Right hindlimb (tissue), 1 donor: ENCODE measurements around the gene RFX8.
"Not testable (repeated sequence)": the region's sequence is repeated elsewhere in the genome, so short reads cannot be mapped to it uniquely, and the experiment has no call there.

Source experiments
- DNase-seq: peaks from one replicate; pipeline ENCODE4 v3.0.0-alpha.2; 2018

RFX8 gene

DNA sequence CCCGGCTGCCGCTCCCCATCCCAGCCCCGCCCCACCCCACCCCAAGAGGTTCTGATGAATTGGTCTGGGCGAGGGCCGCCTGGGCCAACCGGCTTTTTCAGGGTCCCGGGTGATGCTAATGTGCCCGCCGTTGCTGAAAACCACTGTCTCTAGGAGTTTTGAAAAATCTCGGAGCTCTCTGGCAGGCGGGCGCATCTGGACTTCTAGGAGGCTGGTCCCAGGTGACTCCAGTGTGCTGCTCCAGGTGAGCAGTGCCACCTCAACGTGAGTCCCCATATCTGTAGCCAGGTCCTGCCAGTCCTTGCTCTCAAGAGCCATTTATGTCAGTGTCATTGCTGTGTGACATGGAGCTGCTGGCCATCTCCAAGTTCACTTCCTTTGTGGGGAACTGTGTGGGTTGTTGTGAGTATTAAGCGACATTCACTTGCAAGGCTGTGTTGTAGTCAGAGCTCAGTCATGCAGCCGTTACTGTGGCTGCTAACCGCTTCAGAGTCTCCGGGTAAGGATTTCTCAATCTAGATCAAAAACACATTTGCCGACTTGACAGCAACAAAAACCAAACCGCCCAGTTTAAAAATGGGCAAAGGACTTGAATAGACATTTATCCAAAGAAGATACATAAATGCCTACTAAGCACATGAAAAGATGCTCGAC, at the start of gene RFX8:
TSS of gene RFX8 (minus strand) at position 382 of the 654 bp plus-strand sequence. CDS start 8,264 bp downstream, outside the sequence.
- DNase-seq: no peak

DNA sequence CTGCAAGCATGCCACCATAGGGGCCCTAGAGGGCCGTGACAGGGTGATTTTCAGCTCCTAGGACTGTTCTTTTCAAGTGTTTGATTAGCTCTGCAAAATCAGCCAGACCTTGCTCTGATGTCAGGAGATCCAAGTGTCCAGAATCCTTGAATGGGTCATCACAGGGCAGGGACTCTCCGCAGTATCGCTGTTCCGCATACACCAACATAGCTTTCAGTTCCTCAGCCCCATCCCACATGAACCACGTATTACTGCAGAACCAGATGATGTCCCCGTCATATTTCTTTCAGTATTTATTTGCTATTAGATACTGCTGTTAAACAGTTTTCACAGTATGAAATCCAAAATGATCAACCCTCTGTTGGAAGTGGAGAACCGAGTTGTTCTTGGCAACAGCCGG, 46.6 kb upstream of the RFX8 start:
- no peak for DNase-seq

DNA sequence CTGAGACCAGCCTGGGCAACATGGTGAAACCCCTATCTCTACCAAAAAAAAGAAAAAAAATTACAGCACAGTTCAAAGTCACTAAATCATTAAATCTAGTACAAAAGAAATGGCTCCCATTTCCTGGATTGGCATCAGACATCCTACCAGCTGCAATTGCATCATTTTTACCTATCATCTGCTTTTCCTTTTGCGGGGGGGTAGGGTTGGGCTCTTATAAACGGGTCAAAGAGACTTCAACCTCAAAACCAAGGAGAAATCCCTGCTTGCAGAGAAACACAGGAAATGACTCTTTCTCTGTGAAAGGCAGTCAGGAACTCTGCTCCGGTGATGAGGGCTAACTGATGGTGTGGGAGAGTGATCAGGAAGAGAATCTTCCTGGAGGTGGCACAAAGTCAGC, 45.3 kb upstream of the RFX8 start:
- no peak for DNase-seq

DNA sequence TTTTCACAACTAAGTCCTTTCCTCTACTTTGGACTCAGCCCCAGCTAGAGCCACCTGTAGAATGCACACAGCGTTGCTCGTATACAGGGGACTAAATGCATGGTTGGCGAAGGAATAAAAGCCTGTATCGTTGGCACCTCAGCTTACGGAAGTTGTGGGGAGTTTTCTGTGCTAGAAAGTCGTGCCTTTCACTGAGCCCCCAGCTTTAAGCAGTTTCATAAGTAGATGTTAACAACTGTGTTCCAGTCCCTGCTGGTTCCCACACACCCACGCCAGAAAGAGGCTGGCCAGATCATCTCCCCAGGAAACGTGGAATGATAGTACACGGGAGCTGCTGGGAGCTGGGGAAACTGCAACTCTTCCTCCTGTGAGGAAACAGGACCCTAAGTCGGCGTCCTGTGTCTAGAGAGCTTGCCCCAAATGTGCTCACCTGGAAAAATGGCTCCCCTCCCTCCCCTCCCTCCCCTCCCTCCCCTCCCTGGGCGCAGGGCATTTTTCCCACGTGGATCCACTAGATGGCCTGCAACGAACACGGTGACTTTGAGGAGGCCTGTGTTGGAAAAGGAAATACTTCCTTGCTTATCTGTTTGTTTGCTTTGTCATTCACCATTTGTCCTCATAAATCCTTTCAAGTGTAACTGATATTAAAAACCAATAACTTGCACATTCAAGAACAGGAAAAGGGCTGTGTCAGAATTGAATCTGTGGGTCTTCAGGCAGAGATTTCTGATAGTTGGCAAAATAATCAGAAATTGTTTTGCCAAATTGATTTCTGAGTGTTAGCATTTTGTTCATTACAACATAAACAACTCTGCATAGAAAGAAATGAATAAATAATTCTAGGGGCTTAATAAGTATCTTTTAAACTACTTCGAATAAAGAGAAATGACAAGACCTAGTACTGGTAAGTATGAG, 43.9 kb upstream of the RFX8 start:
- peak; percentile 59 for DNase-seq

DNA sequence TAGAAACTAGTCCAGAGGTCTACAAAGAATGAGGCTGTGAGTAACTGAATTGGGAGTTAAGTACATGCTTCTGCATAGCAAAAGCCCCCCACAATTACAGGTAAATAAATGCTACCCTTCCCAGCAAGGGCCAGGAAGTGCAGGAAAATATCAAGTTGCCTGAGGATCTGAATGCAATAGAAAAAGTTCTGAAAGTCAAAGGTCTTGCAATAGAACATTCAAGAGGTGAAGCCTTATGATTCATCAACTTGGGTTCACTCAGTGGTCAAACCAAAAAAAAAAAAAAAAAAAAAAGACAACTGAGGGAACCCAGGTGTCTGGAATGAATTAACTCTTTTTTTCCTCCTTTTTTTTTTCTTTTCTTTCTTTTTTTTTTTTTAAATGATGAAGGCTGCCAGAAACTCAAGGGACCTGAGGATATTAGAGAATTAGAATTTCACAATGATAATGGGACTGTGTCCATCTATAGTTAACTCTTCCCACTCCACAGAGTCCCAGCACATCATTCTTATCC, 42.9 kb upstream of the RFX8 start:
- no peak for DNase-seq

DNA sequence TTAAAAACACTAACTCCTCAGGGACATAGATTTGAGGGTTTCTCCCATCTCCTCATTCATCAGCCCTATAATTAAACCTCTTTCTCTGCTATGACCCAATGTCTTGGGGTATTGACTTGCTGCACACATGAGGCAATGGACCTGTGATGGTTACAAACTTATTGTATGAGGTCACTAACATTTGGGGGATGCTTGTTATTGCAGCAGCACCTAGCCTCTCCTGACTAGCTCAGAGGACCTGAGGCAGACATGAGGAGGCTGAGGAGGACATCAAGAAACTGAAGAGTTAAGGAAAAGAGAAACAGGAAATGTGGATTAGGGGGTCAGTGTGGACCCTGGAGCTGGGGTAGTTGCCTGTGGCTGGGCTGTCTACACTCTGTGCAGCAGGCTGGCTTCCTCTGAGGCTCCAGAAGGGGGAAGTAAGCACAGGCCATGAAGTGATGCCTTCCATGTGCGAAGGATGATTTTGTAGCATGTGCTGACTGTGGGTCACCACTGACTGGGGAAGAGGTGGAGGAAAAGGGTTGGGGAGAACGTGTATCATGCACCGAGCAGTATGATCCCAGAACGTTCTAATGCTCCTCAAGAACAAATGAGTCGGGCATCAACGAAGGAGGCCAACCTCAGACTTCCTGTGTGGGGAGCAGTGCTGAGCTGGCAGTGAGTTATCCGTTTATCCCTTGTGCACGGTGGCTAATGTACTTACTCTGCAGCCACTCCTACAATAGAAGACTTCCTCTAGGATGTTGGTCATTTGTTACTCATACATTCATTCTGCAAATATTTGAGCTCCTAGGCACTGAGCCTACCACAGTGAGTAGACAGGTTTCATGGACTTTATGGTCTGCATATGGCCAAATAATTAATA, 42.1 kb upstream of the RFX8 start:
- DNase-seq: no peak

DNA sequence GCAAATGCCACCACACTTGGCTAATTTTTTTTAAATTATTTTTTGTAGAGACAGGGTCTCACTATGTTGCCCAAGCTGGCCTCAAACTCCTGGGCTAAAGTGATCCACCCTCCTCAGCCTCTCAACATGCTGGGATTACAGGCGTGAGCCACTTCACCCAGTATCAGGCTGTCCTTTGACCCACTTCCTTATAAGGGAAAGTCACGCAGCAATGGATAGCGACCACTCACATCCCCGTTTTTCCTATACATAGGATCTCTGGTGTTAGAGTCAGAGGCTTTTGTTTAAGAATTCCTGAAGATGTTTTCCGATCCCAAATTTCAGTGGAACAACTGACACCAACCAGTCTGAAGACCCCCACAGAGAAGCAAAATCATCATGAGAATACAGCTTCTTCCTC, 41.4 kb upstream of the RFX8 start:
- DNase-seq: no peak

DNA sequence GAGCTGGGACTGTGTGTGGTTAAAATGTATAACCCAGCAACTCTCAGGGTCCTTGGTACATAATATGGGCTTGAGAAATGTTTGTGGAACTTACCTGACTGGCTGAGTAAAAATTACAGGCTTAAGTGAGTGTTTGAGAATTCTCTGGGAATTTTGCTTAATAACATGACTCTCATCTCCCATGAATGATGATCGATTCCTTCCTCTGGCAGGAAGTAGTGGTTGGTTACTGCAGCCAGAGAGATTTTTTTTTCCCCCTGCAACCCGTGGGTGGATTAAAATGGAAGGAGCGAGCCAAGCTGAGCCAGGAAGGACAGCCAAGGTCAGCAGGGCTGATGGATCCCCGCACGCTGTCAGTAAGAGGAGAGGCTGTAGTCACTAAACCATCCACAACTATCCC, 40.6 kb upstream of the RFX8 start:
- peak; percentile 69 for DNase-seq

DNA sequence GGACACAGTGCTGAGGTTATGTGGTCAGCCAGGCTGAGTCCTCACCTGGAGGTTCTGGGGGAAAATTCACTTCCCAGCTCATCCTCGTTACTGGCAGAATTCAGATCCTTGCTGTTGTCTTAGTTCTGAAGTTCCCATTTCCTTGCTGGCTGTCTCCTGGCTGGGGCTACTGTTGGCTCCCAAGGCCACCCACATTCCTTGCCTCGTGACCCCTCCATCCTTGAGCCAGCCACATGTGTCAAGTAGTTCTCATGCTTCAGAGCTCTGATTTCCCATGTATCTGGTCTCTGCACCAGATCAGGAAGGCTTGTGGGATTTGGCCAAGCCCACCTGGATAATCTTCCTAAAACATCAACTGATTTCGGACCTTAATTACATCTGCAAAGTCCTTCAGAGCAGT, 38.1 kb upstream of the RFX8 start:
- no peak for DNase-seq

DNA sequence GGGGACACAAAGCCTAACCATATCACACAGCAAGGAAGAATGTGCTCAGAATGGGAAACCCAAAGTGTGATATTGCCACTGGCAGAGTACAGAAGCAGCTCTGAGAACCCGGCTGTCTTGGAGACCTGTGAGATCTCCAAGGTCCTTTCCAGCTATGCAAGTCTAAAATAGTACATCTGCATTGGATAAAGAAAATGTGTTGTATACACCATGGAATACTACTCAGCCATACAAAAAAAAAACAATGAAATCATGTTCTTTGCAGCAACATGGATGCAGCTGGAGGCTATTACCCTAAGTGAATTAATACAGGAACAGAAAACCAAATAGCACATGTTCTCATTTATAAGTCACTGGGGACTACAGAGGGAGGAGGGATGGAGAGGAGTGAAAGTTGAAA, 36.5 kb upstream of the RFX8 start:
- DNase-seq: no peak

DNA sequence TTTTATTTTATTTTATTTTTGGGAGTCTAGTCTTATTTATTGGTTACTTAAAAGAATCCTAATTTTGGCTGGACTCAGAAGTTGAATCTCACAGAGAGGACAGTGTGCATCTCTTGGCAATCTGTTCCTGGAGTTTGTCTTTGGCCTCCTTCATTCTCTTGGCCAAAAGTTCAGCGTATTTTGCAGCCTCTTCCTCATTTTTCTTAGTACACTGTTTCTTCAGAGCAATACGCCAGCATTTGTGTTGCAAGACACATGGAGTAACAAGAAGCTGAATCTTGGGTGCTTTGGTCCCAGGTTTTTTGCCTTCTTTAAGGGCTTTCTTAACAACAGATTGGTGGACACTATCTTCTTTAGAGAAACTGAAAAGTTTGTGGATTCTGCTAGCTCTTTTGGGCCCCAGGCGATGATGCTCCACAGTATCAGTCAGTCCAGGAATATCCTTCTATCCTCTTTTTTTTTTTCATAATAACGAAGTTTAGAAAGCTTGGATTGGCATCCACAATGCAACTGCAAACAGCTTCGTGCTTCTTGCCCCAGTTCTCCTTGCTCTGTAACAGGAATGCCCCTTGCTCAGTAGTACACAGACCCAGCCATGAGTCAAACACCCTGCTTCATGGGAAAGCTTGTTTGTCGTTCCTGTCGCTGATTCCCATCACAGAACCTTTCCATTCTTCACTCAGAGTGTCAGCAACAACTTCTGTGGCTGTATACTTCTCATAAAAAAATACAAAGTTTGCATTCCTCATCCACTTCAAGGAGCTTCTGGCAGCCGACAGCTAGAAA, 34.8 kb upstream of the RFX8 start:
- DNase-seq: peak; percentile 42

DNA sequence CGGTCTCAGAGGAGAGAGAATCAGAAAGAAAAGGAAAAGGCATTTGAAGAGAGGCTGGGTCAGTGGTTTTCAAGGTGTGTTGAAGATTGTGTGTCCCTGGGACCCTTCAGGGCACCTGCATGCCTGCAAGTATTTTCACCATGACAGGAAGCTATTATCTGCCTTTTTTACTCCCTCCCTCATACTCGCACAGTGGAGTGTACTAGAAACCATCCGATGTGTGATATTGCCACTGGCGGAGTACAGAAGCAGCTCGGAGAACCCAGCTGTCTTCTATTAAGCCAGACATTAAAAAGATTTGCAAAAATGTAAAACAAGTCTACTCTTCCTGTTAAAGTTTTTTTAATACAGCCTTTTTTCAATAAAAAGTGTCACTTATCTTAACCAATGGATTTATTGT, 33.7 kb upstream of the RFX8 start:
- no peak for DNase-seq

DNA sequence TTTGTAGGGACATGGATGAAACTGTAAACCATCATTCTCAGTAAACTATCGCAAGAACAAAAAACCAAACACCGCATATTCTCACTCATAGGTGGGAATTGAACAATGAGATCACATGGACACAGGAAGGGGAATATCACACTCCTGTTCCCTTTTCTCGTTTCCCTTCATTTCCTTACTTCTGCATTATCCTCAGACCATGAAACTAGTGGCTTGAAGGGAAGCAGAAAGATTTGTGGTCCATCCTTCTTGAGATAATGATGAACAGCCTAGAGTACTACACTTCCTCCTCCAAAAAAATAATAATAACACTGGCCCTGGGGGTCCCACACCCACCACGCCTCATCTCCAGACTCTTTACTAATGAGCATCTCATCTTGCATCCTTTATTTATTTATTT, 30.4 kb upstream of the RFX8 start:
- not testable (repeated sequence) for DNase-seq

DNA sequence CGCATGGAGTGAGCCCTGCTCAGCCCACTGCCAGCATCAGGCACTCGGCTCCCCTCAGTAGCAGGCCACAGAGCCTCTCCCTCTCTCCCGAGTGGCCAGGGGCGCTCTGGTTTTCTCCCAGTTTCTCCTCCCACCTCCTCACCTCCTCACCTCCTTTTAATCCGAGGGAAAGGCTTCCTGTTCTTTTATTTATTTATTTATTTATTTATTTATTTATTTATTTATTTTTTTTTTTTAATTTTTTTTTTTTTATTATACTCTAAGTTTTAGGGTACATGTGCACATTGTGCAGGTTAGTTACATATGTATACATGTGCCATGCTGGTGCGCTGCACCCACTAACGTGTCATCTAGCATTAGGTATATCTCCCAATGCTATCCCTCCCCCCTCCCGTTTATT, 29.8 kb upstream of the RFX8 start:
- DNase-seq: not testable (repeated sequence)

DNA sequence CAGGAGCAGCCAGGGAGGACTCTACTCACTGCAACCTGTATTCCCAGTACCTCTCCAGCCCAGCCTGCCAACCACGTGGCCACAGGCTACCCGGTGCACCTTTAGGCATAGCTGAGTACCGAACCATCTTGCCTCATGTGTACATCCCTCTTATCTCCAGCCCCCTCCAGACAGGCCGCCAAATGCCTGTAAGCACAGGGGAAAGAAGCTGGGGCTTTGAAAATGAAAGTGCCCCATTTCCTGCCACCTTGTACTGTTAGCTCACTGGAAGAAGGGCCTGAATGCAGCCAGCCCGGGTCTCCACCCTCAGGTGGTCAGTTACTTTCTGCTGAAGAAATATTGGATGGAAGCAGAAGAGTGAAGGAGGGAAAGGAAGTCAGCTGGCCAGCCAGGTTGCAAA, 27.2 kb upstream of the RFX8 start:
- no peak for DNase-seq

DNA sequence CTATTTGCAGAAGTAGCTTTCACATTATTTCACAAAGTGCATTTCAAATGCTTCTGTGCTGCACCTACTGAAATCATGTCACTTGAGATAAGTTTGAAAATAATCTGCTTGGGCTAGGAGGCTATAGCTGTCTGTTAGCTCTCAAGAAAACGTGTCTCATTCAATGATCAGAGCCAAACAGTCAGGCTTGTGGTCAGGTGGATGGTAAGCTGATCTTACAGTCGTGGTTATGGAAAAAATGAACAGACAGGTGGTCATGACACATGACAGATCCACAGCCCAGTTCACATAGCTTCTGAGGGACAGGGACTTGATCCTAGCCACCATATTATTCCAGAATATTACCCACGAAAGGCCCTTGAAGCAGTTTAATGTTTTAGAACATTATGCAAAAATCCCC, 26.5 kb upstream of the RFX8 start:
- DNase-seq: no peak

DNA sequence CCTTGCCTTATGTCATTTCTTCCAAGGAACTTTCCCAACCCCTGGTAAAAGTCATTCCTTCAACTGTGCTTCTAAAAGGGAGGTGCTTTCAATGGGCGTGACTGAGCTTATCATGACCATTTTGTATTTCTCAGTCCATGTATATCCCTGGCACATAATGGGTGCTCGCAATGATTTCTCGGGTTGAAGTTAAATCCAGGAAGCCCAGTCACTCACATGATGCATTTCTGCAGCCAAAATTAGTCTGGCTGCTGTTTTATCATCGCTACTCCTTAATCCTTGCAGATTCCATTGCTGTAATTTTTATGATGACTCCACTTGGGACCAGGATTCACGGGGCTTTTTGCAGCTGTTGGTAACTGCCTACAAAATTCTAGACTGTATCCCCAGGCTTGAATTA, 25.9 kb upstream of the RFX8 start:
- peak; percentile 61 for DNase-seq

DNA sequence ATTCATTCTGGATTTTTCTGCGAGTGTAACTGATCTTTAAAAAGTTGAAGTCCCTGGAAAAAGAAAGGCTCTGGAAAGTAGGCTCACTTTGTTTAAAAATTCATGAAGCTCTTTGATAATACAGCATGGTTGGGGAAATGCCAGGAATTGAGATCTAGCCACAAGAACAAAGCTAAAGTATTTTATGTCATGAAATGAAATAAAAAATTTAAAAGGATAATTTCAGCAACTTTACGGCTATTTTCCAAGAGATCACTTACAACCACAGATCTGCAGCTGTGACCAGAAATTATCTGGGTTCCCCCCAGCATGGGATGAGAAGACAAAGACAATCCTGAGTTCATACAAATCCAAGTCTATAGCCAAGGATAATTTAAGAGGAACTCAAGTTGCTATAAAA, 25.3 kb upstream of the RFX8 start:
- DNase-seq: no peak

DNA sequence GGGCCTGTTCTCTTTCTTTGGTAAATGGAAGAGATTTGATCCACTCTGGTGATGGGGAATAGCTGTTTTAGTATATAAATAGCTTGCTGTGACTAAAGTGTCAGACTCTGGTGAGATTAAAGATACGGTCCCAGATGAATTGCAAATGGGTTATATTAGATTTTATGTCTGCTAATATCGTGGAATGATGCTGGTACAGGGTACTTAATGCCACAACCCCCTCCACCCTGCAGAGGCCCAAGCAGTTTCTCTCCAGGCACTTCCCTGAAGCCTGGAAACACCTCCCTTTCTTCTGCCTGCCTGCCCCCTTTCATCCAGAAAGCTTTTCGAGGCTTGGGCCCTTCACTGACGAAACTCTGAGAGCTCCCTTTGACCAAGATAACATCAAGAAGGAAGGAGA, 21.4 kb upstream of the RFX8 start:
- DNase-seq: no peak

DNA sequence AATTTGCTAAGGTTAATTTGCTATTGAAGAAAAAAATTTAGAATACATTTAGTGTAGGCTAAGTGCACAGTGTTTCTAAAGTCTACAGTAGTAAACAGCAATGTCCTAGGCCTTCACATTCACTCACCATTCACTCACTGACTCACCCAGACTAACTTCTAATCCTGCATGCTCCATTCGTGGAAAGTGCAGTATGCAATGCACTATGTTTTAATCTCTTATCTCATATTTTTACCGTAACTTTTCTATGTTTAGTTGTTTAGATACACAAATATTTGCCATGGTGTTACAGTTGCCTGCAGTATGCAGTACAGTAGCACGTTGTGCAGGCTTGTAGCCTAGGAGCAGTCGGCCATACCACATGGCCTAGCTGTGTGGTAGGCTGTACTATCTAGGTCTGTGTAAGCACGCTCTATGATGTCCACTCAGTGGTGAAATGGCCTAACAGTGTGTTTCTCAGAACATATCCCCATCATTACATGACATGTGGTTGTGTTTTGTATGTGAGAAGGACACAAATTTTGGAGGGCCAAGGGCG, 18.1 kb upstream of the RFX8 start:
- no peak for DNase-seq

DNA sequence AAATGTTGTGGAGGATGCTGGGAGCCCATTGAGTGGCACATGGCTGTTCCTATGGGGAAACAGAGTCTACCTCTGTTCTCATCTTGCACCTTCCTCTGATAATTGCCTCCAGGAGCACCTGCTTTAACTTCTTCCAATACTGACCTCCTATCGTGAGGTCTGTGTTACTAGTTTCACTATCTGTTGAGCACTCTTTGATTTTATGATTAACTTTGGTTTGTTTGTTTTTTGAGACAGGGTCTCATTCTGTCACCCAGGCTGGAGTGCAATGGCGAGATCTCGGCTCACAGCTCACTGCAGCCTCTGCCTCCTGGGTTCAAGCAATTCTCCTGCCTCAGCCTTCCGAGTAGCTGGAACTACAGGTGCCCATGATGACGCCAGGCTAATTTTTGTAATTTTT, 12.1 kb upstream of the RFX8 start:
- DNase-seq: no peak

DNA sequence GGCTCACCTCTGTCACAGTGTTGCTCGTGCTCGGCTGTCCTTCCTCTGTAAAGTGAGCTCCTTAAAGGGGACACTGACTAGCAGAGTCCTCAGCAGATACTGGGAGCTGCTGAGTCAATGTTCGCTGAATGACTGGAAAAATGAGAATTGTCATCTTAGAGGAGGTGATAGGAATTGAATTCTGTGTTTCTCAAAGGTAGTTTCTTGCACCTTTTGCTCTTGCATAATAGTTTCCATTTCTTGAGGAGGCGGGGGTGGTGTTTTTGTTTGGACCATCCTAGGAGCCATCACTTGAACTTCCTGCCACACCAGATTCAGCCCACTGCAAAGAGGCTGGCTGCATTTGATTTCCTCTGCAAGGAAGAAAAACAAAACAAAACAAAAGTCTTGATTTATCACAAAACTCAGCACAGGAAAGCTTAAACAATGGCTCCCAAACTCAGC, 11.4 kb upstream of the RFX8 start:
- DNase-seq: no peak
